ENCODE measurements around the gene DAPK3. TPM values are rescaled to one million over a fixed set of nuclear protein-coding genes. Genes with fewer than 3 reads are reported as not detected.

The DAPK3 gene
- total RNA-seq (42.3 TPM), polyA plus RNA-seq (10 to 100 TPM; 20.7 to 31.3 (median 24.6) TPM)

DNA sequence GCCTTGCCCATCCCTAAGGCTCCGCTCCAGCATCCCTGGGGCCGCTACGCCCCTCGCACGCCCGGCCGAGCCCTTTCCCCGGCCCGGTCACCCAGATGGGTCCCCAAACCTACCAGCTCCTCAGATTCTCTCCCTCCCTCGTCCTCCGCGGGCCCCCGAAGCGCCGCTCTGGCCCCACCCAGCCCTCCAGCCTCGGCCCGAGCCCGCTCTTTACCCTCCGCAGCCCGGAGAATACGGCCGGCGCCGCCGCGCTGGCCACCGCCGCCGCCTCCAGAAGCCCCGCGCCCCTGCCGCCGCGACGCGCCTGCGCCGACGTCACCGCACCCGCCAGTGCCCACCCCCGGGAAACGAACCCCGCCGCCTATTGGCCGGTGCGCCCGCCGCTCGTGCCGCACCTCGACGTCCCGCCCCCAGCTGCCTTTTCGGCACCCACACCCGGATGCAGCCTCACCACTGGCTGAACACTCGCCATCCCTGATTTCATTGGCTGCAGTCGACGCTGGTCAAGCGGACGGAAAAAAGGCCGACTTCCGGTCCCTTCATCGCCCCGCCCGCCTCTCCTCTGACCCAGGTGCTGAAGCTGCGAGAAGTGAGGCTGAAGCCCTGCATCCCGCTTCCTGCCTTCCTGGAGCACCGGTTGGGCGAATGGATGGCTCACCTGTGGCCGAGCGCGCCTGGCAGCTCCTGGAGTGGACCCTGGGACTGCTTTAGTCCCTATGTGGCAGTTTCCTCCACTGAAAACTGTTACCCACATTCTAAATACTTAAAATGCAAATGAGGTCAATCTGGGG lies at the start of gene DAPK3:
TSS of gene DAPK3 (minus strand) at position 292 of the 791 bp plus-strand sequence. CDS start 1,364 bp downstream, outside the sequence.
- peaks cover 0 to 37% (median 18%) of the 10 kb centered on the region in 4 donors for H3K4me1 Mint-ChIP-seq
- peaks cover 0 to 2% (median 0%) of the 10 kb centered on the region in 7 donors for H3K9me3 Mint-ChIP-seq
- peaks cover 22% of the 10 kb centered on the region for H3K36me3 ChIP-seq (ENCODE audit: control insufficient read depth, insufficient read depth, low read length)
- H3K4me3 ChIP-seq (ENCODE audit: low read depth, low read length), result peak within 1 kb of the TSS; percentile 75
- peak within 1 kb of the TSS; percentile 92 to 93 (median 93) for H3K27ac Mint-ChIP-seq
- peaks cover 5% of the 10 kb centered on the region for H3K36me3 Mint-ChIP-seq
- H3K27me3 ChIP-seq (ENCODE audit: control insufficient read depth, insufficient read depth, low read length), result no peaks in the 10 kb centered on the region
- H3K9me3 ChIP-seq (ENCODE audit: control insufficient read depth in 2 of 2, low read length in 2 of 2), result no peaks in the 10 kb centered on the region
- no peaks in the 10 kb centered on the region for H3K27me3 Mint-ChIP-seq
- peak; percentile 93 to 95 for ATAC-seq (ENCODE audit: low read depth in 2 of 2)
- peak within 1 kb of the TSS; percentile 76 for H3K27ac ChIP-seq (ENCODE audit: insufficient read depth, low read length, poor library complexity, severe bottlenecking)
- peak; percentile 87 to 92 (median 87) for DNase-seq
- peaks cover 24% of the 10 kb centered on the region for H3K4me1 ChIP-seq (ENCODE audit: control insufficient read depth, insufficient read depth, low read length, poor library complexity, severe bottlenecking)
- H3K4me3 Mint-ChIP-seq, result peak within 1 kb of the TSS; percentile 90 to 97 (median 94)

DNA sequence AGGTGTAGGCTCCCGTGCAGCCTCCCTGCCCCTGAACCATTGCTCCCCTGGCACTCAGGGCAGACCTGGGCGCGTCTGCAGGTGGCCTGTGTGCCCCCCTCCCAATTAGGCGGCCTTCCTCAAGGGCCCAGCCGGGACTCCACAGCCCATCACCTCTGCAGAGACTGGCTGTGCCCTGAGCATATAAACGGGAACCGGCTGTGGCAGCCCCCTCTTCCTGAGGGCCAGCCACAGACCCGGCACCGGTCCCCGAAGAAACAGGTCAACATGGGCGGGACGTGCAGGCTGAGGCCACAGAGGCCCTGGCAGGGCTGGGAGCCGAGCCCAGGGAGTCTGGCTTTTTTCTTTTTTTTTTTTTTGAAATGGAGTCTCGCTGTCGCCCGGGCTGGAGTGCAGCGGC lies 48.7 kb upstream of the DAPK3 start:
- Histone ChIP-seq H3K36me3 (ENCODE audit: control insufficient read depth, insufficient read depth, low read length) (peaks cover 23% of the 10 kb centered on the region), H3K9me3 (ENCODE audit: control insufficient read depth in 2 of 2, low read length in 2 of 2) (peaks cover 3% of the 10 kb centered on the region in 2 experiments), H3K4me1 (ENCODE audit: control insufficient read depth, insufficient read depth, low read length, poor library complexity, severe bottlenecking) (peaks cover 2% of the 10 kb centered on the region), H3K4me3 (ENCODE audit: low read depth, low read length) (no peak overlapping the region), H3K27me3 (ENCODE audit: control insufficient read depth, insufficient read depth, low read length) (no peaks in the 10 kb centered on the region), H3K27ac (ENCODE audit: insufficient read depth, low read length, poor library complexity, severe bottlenecking) (no peak overlapping the region)
- H3K27ac Mint-ChIP-seq, result no peak overlapping the region
- DNase-seq (no peak), ATAC-seq (ENCODE audit: low read depth in 2 of 2) (no peak)
- no peaks in the 10 kb centered on the region for H3K27me3 Mint-ChIP-seq
- H3K4me3 Mint-ChIP-seq, result no peak overlapping the region
- peaks cover 0 to 3% (median 0%) of the 10 kb centered on the region in 7 donors for H3K9me3 Mint-ChIP-seq
- H3K4me1 Mint-ChIP-seq, result peaks cover 0 to 23% (median 2%) of the 10 kb centered on the region in 4 donors
- H3K36me3 Mint-ChIP-seq, result peaks cover 16% of the 10 kb centered on the region

DNA sequence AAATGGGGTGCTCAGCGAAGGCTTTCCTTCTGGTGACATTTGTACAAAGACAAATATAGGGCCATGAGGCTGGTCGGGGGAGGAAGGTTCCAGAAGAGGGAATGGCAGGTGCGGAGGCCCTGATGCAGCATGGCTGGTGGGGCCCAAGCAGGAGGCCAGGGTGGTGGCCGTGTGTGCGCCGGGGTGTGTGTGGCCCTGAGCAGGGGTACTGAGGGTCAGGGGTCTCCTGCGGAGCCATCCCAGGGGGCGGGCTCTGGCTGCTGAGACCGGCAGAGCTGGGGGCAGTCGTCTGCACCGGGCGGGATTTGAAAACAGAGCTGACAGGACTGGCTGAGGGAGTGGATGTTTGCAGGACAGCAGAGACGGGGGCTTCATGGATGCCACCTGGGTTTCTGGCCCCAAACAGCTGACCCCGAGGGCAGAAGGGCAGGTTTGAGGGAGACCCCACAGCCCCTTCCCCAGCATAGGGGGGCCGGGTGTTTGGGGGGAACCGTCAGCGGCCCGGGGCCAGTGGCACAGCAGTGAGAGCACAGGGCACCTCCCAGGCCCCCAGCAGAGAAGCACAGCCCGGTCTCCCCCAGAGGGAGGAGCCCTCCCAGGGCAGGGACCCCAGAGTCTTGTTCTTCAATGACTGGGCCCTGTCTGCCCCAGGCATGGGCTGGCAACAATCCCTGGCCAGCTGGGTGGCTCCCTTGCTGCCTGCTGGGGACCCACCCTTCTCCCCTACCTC lies 48.0 kb upstream of the DAPK3 start:
- Histone ChIP-seq H3K9me3 (ENCODE audit: control insufficient read depth in 2 of 2, low read length in 2 of 2) (peaks cover 3% of the 10 kb centered on the region in 2 experiments), H3K36me3 (ENCODE audit: control insufficient read depth, insufficient read depth, low read length) (peaks cover 23% of the 10 kb centered on the region), H3K27ac (ENCODE audit: insufficient read depth, low read length, poor library complexity, severe bottlenecking) (no peak overlapping the region), H3K4me1 (ENCODE audit: control insufficient read depth, insufficient read depth, low read length, poor library complexity, severe bottlenecking) (peaks cover 4% of the 10 kb centered on the region), H3K4me3 (ENCODE audit: low read depth, low read length) (no peak overlapping the region), H3K27me3 (ENCODE audit: control insufficient read depth, insufficient read depth, low read length) (no peaks in the 10 kb centered on the region)
- H3K4me3 Mint-ChIP-seq, result no peak overlapping the region
- H3K9me3 Mint-ChIP-seq, result peaks cover 0 to 3% (median 0%) of the 10 kb centered on the region in 7 donors
- no peak overlapping the region for H3K27ac Mint-ChIP-seq
- H3K36me3 Mint-ChIP-seq, result peaks cover 13% of the 10 kb centered on the region
- peaks cover 0 to 25% (median 2%) of the 10 kb centered on the region in 4 donors for H3K4me1 Mint-ChIP-seq
- DNase-seq, result no peak
- ATAC-seq (ENCODE audit: low read depth in 2 of 2), result no peak
- H3K27me3 Mint-ChIP-seq, result no peaks in the 10 kb centered on the region

DNA sequence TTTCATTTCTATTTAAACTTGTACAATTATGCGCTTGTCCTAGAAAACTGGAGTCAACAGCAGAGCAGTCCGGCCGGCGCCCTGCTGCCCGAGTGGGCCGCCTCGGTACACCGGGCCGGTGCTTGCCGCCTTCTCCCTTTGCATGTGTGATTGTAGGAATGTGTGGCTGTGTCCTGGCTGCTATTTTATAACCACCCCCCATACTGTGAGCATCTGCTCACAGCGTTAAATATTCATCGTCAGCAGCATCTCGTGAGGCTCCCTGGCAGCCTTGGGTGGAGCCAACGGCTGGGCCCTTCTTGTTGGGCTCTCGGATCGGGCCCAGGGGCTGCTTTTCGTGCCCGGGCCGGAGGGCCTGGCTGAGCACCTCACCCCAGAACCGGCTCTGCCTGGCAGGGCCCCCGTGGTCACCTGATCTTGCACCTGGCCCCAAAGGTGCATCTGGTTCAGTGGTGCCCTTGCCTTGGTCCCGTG lies 47.3 kb upstream of the DAPK3 start:
- Mint-ChIP-seq H3K4me3 (peak overlapping the region in 1 of 4 donors; percentile 22), H3K4me1 (peaks cover 0 to 26% (median 2%) of the 10 kb centered on the region in 4 donors), H3K27me3 (no peaks in the 10 kb centered on the region), H3K9me3 (peaks cover 0 to 3% (median 0%) of the 10 kb centered on the region in 7 donors), H3K36me3 (peaks cover 13% of the 10 kb centered on the region), H3K27ac (peak overlapping the region in 1 of 3 donors; percentile 66)
- H3K27ac ChIP-seq (ENCODE audit: insufficient read depth, low read length, poor library complexity, severe bottlenecking), result no peak overlapping the region
- no peak for DNase-seq
- no peak overlapping the region for H3K4me3 ChIP-seq (ENCODE audit: low read depth, low read length)
- no peak for ATAC-seq (ENCODE audit: low read depth in 2 of 2)
- no peaks in the 10 kb centered on the region for H3K27me3 ChIP-seq (ENCODE audit: control insufficient read depth, insufficient read depth, low read length)
- H3K9me3 ChIP-seq (ENCODE audit: control insufficient read depth in 2 of 2, low read length in 2 of 2), result peaks cover 3% of the 10 kb centered on the region in 2 experiments
- peaks cover 7% of the 10 kb centered on the region for H3K4me1 ChIP-seq (ENCODE audit: control insufficient read depth, insufficient read depth, low read length, poor library complexity, severe bottlenecking)
- H3K36me3 ChIP-seq (ENCODE audit: control insufficient read depth, insufficient read depth, low read length), result peaks cover 26% of the 10 kb centered on the region

DNA sequence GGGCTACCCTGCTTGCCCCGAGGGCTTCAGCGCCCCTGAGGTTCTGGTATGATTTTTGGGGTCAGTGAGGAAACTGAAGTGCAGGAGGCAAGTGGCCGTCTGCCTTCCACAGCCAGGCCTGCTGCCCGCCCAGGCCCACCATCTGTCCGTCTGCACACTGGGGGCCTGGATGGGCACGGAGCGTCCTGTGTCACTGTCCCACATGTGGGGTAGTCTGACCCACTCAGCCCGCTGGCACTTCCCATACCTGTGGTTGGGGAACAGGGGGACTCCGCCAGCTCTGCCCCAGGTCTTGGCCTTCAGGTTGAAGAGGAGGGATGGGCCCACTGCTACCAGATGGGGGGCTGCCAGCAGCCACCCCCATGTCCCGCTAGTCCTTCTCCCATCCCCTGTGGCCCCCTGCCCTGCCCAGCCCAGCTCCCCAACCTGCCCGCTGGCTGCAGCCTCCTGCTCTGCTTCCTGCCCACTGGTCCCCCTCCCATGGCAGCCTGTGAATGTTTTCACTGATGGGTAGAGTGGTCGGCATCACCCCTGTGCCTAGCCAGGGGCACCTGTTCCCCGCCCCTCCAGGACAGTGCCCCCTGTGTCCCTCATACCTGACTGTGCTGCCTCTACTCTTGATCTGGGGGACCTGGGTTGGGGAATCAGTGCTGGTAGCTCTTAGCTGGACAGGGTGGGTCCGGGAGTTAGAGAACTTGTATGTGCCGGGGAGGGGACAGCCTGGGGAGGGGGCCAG lies 46.2 kb upstream of the DAPK3 start:
- H3K36me3 Mint-ChIP-seq, result peaks cover 17% of the 10 kb centered on the region
- Histone ChIP-seq H3K4me3 (ENCODE audit: low read depth, low read length) (no peak overlapping the region), H3K27me3 (ENCODE audit: control insufficient read depth, insufficient read depth, low read length) (no peaks in the 10 kb centered on the region), H3K36me3 (ENCODE audit: control insufficient read depth, insufficient read depth, low read length) (peaks cover 31% of the 10 kb centered on the region), H3K9me3 (ENCODE audit: control insufficient read depth in 2 of 2, low read length in 2 of 2) (peaks cover 2 to 3% of the 10 kb centered on the region in 2 experiments), H3K27ac (ENCODE audit: insufficient read depth, low read length, poor library complexity, severe bottlenecking) (no peak overlapping the region), H3K4me1 (ENCODE audit: control insufficient read depth, insufficient read depth, low read length, poor library complexity, severe bottlenecking) (peaks cover 7% of the 10 kb centered on the region)
- DNase-seq, result no peak
- no peak for ATAC-seq (ENCODE audit: low read depth in 2 of 2)
- H3K9me3 Mint-ChIP-seq, result peaks cover 0 to 2% (median 0%) of the 10 kb centered on the region in 7 donors
- no peaks in the 10 kb centered on the region for H3K27me3 Mint-ChIP-seq
- peak overlapping the region in 1 of 3 donors; percentile 15 for H3K27ac Mint-ChIP-seq
- H3K4me1 Mint-ChIP-seq, result peaks cover 0 to 32% (median 2%) of the 10 kb centered on the region in 4 donors
- H3K4me3 Mint-ChIP-seq, result peak overlapping the region in 1 of 4 donors; percentile 22

DNA sequence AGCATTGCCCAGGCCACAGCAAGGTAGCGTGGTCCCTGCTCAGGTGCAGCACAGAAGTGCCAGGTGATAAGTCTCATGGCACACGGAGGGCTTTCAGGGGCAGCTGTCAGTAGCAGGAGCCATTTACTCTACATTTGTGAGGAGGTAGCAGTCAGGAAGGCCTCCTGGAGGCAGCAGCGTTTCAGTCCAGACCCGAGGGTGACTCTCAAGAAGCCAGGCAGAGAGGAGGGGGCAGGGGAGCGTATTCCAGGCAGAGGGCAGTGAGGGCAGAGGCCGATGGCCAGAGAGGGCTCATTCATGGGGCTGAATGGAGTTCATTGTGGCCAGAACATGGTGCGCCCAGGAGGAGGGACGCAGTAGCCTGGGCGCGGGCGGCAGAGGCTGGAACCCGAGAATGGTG lies 45.6 kb upstream of the DAPK3 start:
- Mint-ChIP-seq H3K27ac (no peak overlapping the region), H3K9me3 (no peaks in the 10 kb centered on the region), H3K36me3 (peaks cover 14% of the 10 kb centered on the region), H3K27me3 (no peaks in the 10 kb centered on the region), H3K4me1 (peaks cover 0 to 32% (median 2%) of the 10 kb centered on the region in 4 donors), H3K4me3 (peak overlapping the region in 1 of 4 donors; percentile 35)
- H3K36me3 ChIP-seq (ENCODE audit: control insufficient read depth, insufficient read depth, low read length), result peaks cover 28% of the 10 kb centered on the region
- H3K4me1 ChIP-seq (ENCODE audit: control insufficient read depth, insufficient read depth, low read length, poor library complexity, severe bottlenecking), result peaks cover 8% of the 10 kb centered on the region
- no peaks in the 10 kb centered on the region for H3K27me3 ChIP-seq (ENCODE audit: control insufficient read depth, insufficient read depth, low read length)
- no peak for ATAC-seq (ENCODE audit: low read depth in 2 of 2)
- H3K9me3 ChIP-seq (ENCODE audit: control insufficient read depth in 2 of 2, low read length in 2 of 2), result no peaks in the 10 kb centered on the region
- H3K4me3 ChIP-seq (ENCODE audit: low read depth, low read length), result no peak overlapping the region
- DNase-seq, result no peak
- H3K27ac ChIP-seq (ENCODE audit: insufficient read depth, low read length, poor library complexity, severe bottlenecking), result no peak overlapping the region

DNA sequence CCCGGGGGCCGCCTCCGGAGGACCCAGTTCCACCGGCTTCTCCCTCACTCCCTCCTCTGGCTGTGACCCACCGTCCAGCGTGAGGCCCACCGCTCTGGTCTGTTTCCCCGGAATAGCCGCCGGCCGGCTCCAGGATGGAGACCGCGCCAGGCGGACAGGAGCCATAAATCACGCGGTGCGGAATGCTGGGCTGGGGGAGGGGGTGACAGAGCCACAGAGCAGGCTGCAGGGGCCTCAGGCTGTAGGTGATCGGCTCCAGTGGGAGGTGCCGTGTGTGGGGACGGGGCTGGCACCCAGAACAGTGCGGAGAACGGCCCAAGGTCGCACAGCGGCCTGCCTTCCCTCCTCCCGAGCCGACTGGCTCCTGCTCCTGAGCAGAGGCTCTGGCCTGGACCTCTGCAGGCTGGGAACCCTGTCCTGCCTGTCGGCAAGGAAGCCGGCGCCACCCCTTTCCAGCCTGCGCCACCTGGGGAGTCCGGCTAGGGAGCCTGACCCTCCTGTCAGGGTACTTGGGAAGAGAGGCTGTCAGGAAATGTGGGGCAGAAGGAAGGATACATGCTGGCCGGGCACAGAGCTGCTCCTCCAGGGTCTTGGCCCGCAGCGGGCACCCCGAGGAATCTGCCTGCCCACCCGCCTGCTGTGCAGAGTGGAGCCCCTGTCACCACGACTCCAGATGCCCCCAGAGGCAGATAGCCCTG lies 45.0 kb upstream of the DAPK3 start:
- no peaks in the 10 kb centered on the region for H3K27me3 Mint-ChIP-seq
- H3K27ac ChIP-seq (ENCODE audit: insufficient read depth, low read length, poor library complexity, severe bottlenecking), result no peak overlapping the region
- peak overlapping the region in 1 of 4 donors; percentile 35 for H3K4me3 Mint-ChIP-seq
- H3K9me3 Mint-ChIP-seq, result no peaks in the 10 kb centered on the region
- no peak overlapping the region for H3K27ac Mint-ChIP-seq
- H3K4me1 ChIP-seq (ENCODE audit: control insufficient read depth, insufficient read depth, low read length, poor library complexity, severe bottlenecking), result peaks cover 14% of the 10 kb centered on the region
- peaks cover 11% of the 10 kb centered on the region for H3K36me3 Mint-ChIP-seq
- peaks cover 29% of the 10 kb centered on the region for H3K36me3 ChIP-seq (ENCODE audit: control insufficient read depth, insufficient read depth, low read length)
- peaks cover 0 to 38% (median 3%) of the 10 kb centered on the region in 4 donors for H3K4me1 Mint-ChIP-seq
- DNase-seq (no peak), ATAC-seq (ENCODE audit: low read depth in 2 of 2) (no peak)
- H3K9me3 ChIP-seq (ENCODE audit: control insufficient read depth in 2 of 2, low read length in 2 of 2), result no peaks in the 10 kb centered on the region
- no peak overlapping the region for H3K4me3 ChIP-seq (ENCODE audit: low read depth, low read length)
- H3K27me3 ChIP-seq (ENCODE audit: control insufficient read depth, insufficient read depth, low read length), result no peaks in the 10 kb centered on the region

Data from CD4-positive, CD25-positive, alpha-beta regulatory T cell (primary cell).